Gastroesophageal sphincter (tissue), 3 donors: ENCODE results near the gene MGAM2.

ENCODE experiments used
- EP300 ChIP-seq: sonication (generic); formaldehyde crosslinking; IDR thresholded peaks from one replicate; pipeline ENCODE4 v1.6.1; 2017; ENCODE audit warnings: antibody characterized with exemption, mild to moderate bottlenecking
- TF ChIP-seq, protein P1 (sequence below), 4 experiments: fragments of 200-600 bp in 2 of 4; fragments of 450-650 bp in 2 of 4; sonication (generic) in 1 of 4; IDR thresholded peaks; one replicate each; pipeline ENCODE4 v1.5.1; 2017 to 2019; ENCODE audit warnings: antibody characterized with exemption in 4 of 4, mild to moderate bottlenecking in 2 of 4, moderate library complexity in 2 of 4

- TF ChIP-seq, protein P1, sequence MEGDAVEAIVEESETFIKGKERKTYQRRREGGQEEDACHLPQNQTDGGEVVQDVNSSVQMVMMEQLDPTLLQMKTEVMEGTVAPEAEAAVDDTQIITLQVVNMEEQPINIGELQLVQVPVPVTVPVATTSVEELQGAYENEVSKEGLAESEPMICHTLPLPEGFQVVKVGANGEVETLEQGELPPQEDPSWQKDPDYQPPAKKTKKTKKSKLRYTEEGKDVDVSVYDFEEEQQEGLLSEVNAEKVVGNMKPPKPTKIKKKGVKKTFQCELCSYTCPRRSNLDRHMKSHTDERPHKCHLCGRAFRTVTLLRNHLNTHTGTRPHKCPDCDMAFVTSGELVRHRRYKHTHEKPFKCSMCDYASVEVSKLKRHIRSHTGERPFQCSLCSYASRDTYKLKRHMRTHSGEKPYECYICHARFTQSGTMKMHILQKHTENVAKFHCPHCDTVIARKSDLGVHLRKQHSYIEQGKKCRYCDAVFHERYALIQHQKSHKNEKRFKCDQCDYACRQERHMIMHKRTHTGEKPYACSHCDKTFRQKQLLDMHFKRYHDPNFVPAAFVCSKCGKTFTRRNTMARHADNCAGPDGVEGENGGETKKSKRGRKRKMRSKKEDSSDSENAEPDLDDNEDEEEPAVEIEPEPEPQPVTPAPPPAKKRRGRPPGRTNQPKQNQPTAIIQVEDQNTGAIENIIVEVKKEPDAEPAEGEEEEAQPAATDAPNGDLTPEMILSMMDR (IDR thresholded peaks at IDR 0.05), result no peak
- TF ChIP-seq EP300, result no peak
Observed at GRCh38 chr7:142248166-142249160, 136.9 kb downstream of the MGAM2 start.
